WTC11 (cell line): Measurements from ENCODE around the gene ALPK1.

ENCODE experiments used
- USF2 ChIP-seq: sonication (generic); formaldehyde crosslinking; IDR thresholded peaks from 2 replicates; pipeline ENCODE4 v1.8.1; 2023; ENCODE audit warnings: mild to moderate bottlenecking, missing genetic modification reagents, moderate library complexity
- ZNF219 ChIP-seq: sonication (generic); formaldehyde crosslinking; IDR thresholded peaks from 2 replicates; pipeline ENCODE4 v1.8.0; 2023; ENCODE audit warnings: missing genetic modification reagents, mild to moderate bottlenecking, borderline replicate concordance

GRCh38 chr4:112422644-112423043, 125.5 kb downstream of the ALPK1 start:
- no peak for TF ChIP-seq USF2
- no peak for TF ChIP-seq ZNF219 (CRISPR knock-in tag)
